Lower lobe of right lung (tissue), 2 donors: ENCODE measurements around the gene ANO2. TPM values are rescaled to one million over a fixed set of nuclear protein-coding genes. Genes with fewer than 3 reads are reported as not detected.
"Not testable (repeated sequence)": the region's sequence is repeated elsewhere in the genome, so short reads cannot be mapped to it uniquely, and the experiment has no call there.

Experiments
- ATAC-seq, 2 donors: fragments of 200-7000 bp; cut with Tn5 transposase; one replicate each; pipeline ENCODE4 v1.9.1; 2020 to 2022; ENCODE audit warnings: mild to moderate bottlenecking in 2 of 2, moderate library complexity in 2 of 2
- DNase-seq: peaks from one replicate; pipeline ENCODE4 v3.0.0-alpha.2; 2020
- H3K27ac ChIP-seq: fragments of 200-600 bp; one replicate; pipeline ENCODE4 v1.8.0; 2022
- H3K27me3 ChIP-seq: fragments of 200-600 bp; one replicate; pipeline ENCODE4 v1.8.0; 2022; ENCODE audit warnings: low read depth
- H3K36me3 ChIP-seq: fragments of 200-600 bp; one replicate; pipeline ENCODE4 v1.8.0; 2022; ENCODE audit warnings: mild to moderate bottlenecking
- H3K4me1 ChIP-seq: fragments of 200-600 bp; one replicate; pipeline ENCODE4 v1.8.0; 2022
- H3K4me3 ChIP-seq: fragments of 200-600 bp; one replicate; pipeline ENCODE4 v1.8.0; 2022; ENCODE audit warnings: mild to moderate bottlenecking
- H3K9me3 ChIP-seq: fragments of 200-600 bp; one replicate; pipeline ENCODE4 v1.8.0; 2022
- CTCF ChIP-seq: fragments of 200-600 bp; IDR thresholded peaks from one replicate; pipeline ENCODE4 v1.8.0; 2022; ENCODE audit warnings: antibody characterized with exemption, mild to moderate bottlenecking
- intact Hi-C: fragments of 100-400 bp; cut with DNase I; formaldehyde crosslinking; loops from one replicate; pipeline ENCODE4 v1.11.0; 2022
- total RNA-seq: library from RNA; stranded (reverse); fragmentation: NEBNext Ultra II Directional; extraction: Animal tissue kit (Norgen Biotek cat#: 25700); gene quantifications from one replicate; pipeline ENCODE4 v1.2.1, GENCODE V29; 2021
- donor health status: DM: no; HTN: yes; CAD: no; lungs with severe emphysema.

Gene ANO2
- total RNA-seq, 1 donor from 2014 or later: 22.2 TPM

GRCh38 chr12:5546616-5547015 is 398.4 kb downstream of the ANO2 start:
- no peak for ATAC-seq
- intact Hi-C loops: no loop called here

GRCh38 chr12:5537771-5538170 is 407.3 kb downstream of the ANO2 start:
- Histone ChIP-seq H3K4me1 (no peaks in the 10 kb centered on the region), H3K27ac (no peak overlapping the region), H3K27me3 (no peaks in the 10 kb centered on the region), H3K36me3 (no peaks in the 10 kb centered on the region), H3K9me3 (peaks cover 6% of the 10 kb centered on the region), H3K4me3 (no peak overlapping the region)
- no peak for ATAC-seq
- DNase-seq: no peak
- TF ChIP-seq CTCF: no peak
- intact Hi-C loops: no loop called here

More at GRCh38 chr12:5546616-5547015, 398.4 kb downstream of the ANO2 start:
- no peak overlapping the region for H3K4me3 ChIP-seq
- H3K4me1 ChIP-seq: no peaks in the 10 kb centered on the region
- H3K9me3 ChIP-seq: peaks cover 2% of the 10 kb centered on the region
- no peaks in the 10 kb centered on the region for H3K27me3 ChIP-seq
- no peak for DNase-seq
- H3K36me3 ChIP-seq: no peaks in the 10 kb centered on the region
- no peak overlapping the region for H3K27ac ChIP-seq
- no peak for TF ChIP-seq CTCF

GRCh38 chr12:5537026-5537615 is 407.9 kb downstream of the ANO2 start:
- H3K4me1 ChIP-seq, ATAC-seq, H3K9me3 ChIP-seq, H3K27me3 ChIP-seq, DNase-seq, H3K36me3 ChIP-seq, H3K27ac ChIP-seq, intact Hi-C loops, H3K4me3 ChIP-seq: not testable (repeated sequence)

- Histone ChIP-seq H3K4me3 (no peak overlapping the region), H3K9me3 (no peaks in the 10 kb centered on the region), H3K36me3 (no peaks in the 10 kb centered on the region), H3K27me3 (no peaks in the 10 kb centered on the region), H3K4me1 (no peaks in the 10 kb centered on the region), H3K27ac (no peak overlapping the region)
- TF ChIP-seq CTCF: no peak
- intact Hi-C loops: no loop called here
- DNase-seq (no peak), ATAC-seq (no peak)
Measured at GRCh38 chr12:5535541-5535940, 409.5 kb downstream of the ANO2 start.

- H3K4me3 ChIP-seq: no peak overlapping the region
- no peak for DNase-seq
- ATAC-seq: no peak
- no peak overlapping the region for H3K27ac ChIP-seq
- H3K9me3 ChIP-seq: no peaks in the 10 kb centered on the region
- no peaks in the 10 kb centered on the region for H3K4me1 ChIP-seq
- H3K27me3 ChIP-seq: no peaks in the 10 kb centered on the region
- TF ChIP-seq CTCF: no peak
- intact Hi-C loops: no loop called here
- H3K36me3 ChIP-seq: no peaks in the 10 kb centered on the region
Measured at GRCh38 chr12:5534426-5535199, 410.4 kb downstream of the ANO2 start.

- no peaks in the 10 kb centered on the region for H3K4me1 ChIP-seq
- no peak for TF ChIP-seq CTCF
- H3K27me3 ChIP-seq: no peaks in the 10 kb centered on the region
- intact Hi-C loops: no loop called here
- no peaks in the 10 kb centered on the region for H3K9me3 ChIP-seq
- no peak overlapping the region for H3K4me3 ChIP-seq
- ATAC-seq: no peak
- H3K36me3 ChIP-seq: no peaks in the 10 kb centered on the region
- H3K27ac ChIP-seq: no peak overlapping the region
- no peak for DNase-seq
Measured at GRCh38 chr12:5533368-5533767, 411.7 kb downstream of the ANO2 start.
